ENCODE measurements around the gene MYLK2. TPM values are rescaled to one million over a fixed set of nuclear protein-coding genes. Genes with fewer than 3 reads are reported as not detected.

The MYLK2 gene
- total RNA-seq (under 0.01 TPM in 1 of 2 replicates, not detected in the other), polyA plus RNA-seq (0.03 TPM in 1 of 2 replicates, not detected in the other), polyA minus RNA-seq (ENCODE audit: low replicate concordance) (not detected in 2 replicates)
- 0.17 TPM in 1 of 2 replicates, not detected in the other for polyA plus RNA-seq (2012)

GRCh38 chr20:31819083-31819784, at the start of gene MYLK2:
MYLK2 (plus strand) TSS chr20:31819356; CDS start chr20:31819581, 225 bp downstream.
- Histone ChIP-seq H4K20me1 (ENCODE audit: control insufficient read depth, extremely low read depth, insufficient read depth, low read length) (no peaks in the 10 kb centered on the region), H3K27me3 (ENCODE audit: control insufficient read depth, insufficient read depth, low read length) (no peaks in the 10 kb centered on the region), H3K27ac (ENCODE audit: insufficient read depth, low read length) (no peak within 1 kb of the TSS), H3K9me3 (ENCODE audit: control insufficient read depth, insufficient read depth, low read depth, low read length) (no peaks in the 10 kb centered on the region), H3K4me1 (ENCODE audit: control insufficient read depth, extremely low read depth, insufficient read depth, low read length) (peaks cover 2% of the 10 kb centered on the region), H3K79me2 (ENCODE audit: control insufficient read depth, insufficient read depth, low read length) (no peaks in the 10 kb centered on the region), H3K4me3 (replicated peaks in 1 of 4; ENCODE audit: control extremely low read depth in 1 of 4, insufficient read depth in 1 of 4, low read depth in 3 of 4, low read length in 4 of 4) (no peak within 1 kb of the TSS), H3K9ac (ENCODE audit: insufficient read depth, low read length) (no peak within 1 kb of the TSS), H2AFZ (ENCODE audit: low read length) (no peak within 1 kb of the TSS), H3K36me3 (ENCODE audit: control insufficient read depth, insufficient read depth, low read length) (no peaks in the 10 kb centered on the region), H3K4me2 (ENCODE audit: extremely low read depth, insufficient read depth, low read length) (no peak within 1 kb of the TSS)
- TF ChIP-seq, protein P1, sequence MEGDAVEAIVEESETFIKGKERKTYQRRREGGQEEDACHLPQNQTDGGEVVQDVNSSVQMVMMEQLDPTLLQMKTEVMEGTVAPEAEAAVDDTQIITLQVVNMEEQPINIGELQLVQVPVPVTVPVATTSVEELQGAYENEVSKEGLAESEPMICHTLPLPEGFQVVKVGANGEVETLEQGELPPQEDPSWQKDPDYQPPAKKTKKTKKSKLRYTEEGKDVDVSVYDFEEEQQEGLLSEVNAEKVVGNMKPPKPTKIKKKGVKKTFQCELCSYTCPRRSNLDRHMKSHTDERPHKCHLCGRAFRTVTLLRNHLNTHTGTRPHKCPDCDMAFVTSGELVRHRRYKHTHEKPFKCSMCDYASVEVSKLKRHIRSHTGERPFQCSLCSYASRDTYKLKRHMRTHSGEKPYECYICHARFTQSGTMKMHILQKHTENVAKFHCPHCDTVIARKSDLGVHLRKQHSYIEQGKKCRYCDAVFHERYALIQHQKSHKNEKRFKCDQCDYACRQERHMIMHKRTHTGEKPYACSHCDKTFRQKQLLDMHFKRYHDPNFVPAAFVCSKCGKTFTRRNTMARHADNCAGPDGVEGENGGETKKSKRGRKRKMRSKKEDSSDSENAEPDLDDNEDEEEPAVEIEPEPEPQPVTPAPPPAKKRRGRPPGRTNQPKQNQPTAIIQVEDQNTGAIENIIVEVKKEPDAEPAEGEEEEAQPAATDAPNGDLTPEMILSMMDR (conservative IDR thresholded peaks at IDR 0.05 in 1 of 2, IDR thresholded peaks at IDR 0.05 in 1 of 2; ENCODE audit: low read depth in 1 of 2, low read length in 2 of 2): no peak
- no peak for TF ChIP-seq EZH2 (IDR thresholded peaks at IDR 0.05; ENCODE audit: low read length, missing control alignments)
- no peak for DNase-seq (ENCODE audit: low read depth in 2 of 2)

- Histone ChIP-seq H3K27me3 (ENCODE audit: control insufficient read depth, insufficient read depth, low read length) (no peaks in the 10 kb centered on the region), H3K4me1 (ENCODE audit: control insufficient read depth, extremely low read depth, insufficient read depth, low read length) (no peaks in the 10 kb centered on the region), H3K4me2 (ENCODE audit: extremely low read depth, insufficient read depth, low read length) (no peak overlapping the region), H3K4me3 (replicated peaks in 1 of 4; ENCODE audit: control extremely low read depth in 1 of 4, insufficient read depth in 1 of 4, low read depth in 3 of 4, low read length in 4 of 4) (no peak overlapping the region), H3K9me3 (ENCODE audit: control insufficient read depth, insufficient read depth, low read depth, low read length) (no peaks in the 10 kb centered on the region), H3K27ac (ENCODE audit: insufficient read depth, low read length) (no peak overlapping the region), H3K9ac (ENCODE audit: insufficient read depth, low read length) (no peak overlapping the region), H2AFZ (ENCODE audit: low read length) (no peak overlapping the region), H4K20me1 (ENCODE audit: control insufficient read depth, extremely low read depth, insufficient read depth, low read length) (no peaks in the 10 kb centered on the region), H3K36me3 (ENCODE audit: control insufficient read depth, insufficient read depth, low read length) (peaks cover 4% of the 10 kb centered on the region), H3K79me2 (ENCODE audit: control insufficient read depth, insufficient read depth, low read length) (peaks cover 14% of the 10 kb centered on the region)
- TF ChIP-seq, protein P1 (conservative IDR thresholded peaks at IDR 0.05 in 1 of 2, IDR thresholded peaks at IDR 0.05 in 1 of 2; ENCODE audit: low read depth in 1 of 2, low read length in 2 of 2): no peak
- TF ChIP-seq EZH2 (IDR thresholded peaks at IDR 0.05; ENCODE audit: low read length, missing control alignments): no peak
- no peak for DNase-seq (ENCODE audit: low read depth in 2 of 2)
Observed at GRCh38 chr20:31769681-31770080, 49.5 kb upstream of the MYLK2 start.

DNA sequence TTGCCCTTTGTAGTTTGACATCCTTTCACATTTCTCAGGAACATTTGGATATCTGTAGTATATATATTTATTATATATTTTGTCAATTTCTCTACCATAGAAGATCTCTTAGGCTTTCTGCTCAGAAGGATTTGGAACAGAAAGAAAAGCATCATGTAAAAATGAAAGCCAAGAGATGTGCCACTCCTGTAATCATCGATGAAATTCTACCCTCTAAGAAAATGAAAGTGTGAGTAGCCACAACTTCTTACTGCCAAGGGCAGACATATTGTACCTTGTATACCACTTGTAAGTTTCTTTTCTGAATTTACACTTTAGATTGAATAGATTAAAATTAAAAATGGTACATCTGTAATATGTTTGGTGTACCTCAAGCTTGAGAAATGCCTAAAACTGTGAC, 48.9 kb upstream of the MYLK2 start:
- H3K4me1 ChIP-seq (ENCODE audit: control insufficient read depth, extremely low read depth, insufficient read depth, low read length): no peaks in the 10 kb centered on the region
- H3K27me3 ChIP-seq (ENCODE audit: control insufficient read depth, insufficient read depth, low read length): no peaks in the 10 kb centered on the region
- H2AFZ ChIP-seq (ENCODE audit: low read length): peak overlapping the region; percentile 48
- H3K36me3 ChIP-seq (ENCODE audit: control insufficient read depth, insufficient read depth, low read length): peaks cover 4% of the 10 kb centered on the region
- no peak overlapping the region for H3K9ac ChIP-seq (ENCODE audit: insufficient read depth, low read length)
- H3K27ac ChIP-seq (ENCODE audit: insufficient read depth, low read length): no peak overlapping the region
- no peak for TF ChIP-seq EZH2 (IDR thresholded peaks at IDR 0.05; ENCODE audit: low read length, missing control alignments)
- TF ChIP-seq, protein P1 (conservative IDR thresholded peaks at IDR 0.05 in 1 of 2, IDR thresholded peaks at IDR 0.05 in 1 of 2; ENCODE audit: low read depth in 1 of 2, low read length in 2 of 2): no peak
- H3K9me3 ChIP-seq (ENCODE audit: control insufficient read depth, insufficient read depth, low read depth, low read length): no peaks in the 10 kb centered on the region
- no peaks in the 10 kb centered on the region for H4K20me1 ChIP-seq (ENCODE audit: control insufficient read depth, extremely low read depth, insufficient read depth, low read length)
- peak overlapping the region; percentile 55 for H3K4me2 ChIP-seq (ENCODE audit: extremely low read depth, insufficient read depth, low read length)
- peaks cover 9% of the 10 kb centered on the region for H3K79me2 ChIP-seq (ENCODE audit: control insufficient read depth, insufficient read depth, low read length)
- no peak for DNase-seq (ENCODE audit: low read depth in 2 of 2)
- peak overlapping the region in 1 of 4 experiments; percentile 9 for H3K4me3 ChIP-seq (replicated peaks in 1 of 4; ENCODE audit: control extremely low read depth in 1 of 4, insufficient read depth in 1 of 4, low read depth in 3 of 4, low read length in 4 of 4)
